ENCODE results near the gene LDB2.

GRCh38 chr4:16588149-16588548, 310.3 kb downstream of the LDB2 start:
- TF ChIP-seq CTCF (IDR thresholded peaks at IDR 0.05) (no peak), POLR2A (IDR thresholded peaks at IDR 0.05) (no peak)

All from uterus (tissue), 2 donors.